Measurements from ENCODE around the gene PIK3C2B.

The PIK3C2B gene

DNA sequence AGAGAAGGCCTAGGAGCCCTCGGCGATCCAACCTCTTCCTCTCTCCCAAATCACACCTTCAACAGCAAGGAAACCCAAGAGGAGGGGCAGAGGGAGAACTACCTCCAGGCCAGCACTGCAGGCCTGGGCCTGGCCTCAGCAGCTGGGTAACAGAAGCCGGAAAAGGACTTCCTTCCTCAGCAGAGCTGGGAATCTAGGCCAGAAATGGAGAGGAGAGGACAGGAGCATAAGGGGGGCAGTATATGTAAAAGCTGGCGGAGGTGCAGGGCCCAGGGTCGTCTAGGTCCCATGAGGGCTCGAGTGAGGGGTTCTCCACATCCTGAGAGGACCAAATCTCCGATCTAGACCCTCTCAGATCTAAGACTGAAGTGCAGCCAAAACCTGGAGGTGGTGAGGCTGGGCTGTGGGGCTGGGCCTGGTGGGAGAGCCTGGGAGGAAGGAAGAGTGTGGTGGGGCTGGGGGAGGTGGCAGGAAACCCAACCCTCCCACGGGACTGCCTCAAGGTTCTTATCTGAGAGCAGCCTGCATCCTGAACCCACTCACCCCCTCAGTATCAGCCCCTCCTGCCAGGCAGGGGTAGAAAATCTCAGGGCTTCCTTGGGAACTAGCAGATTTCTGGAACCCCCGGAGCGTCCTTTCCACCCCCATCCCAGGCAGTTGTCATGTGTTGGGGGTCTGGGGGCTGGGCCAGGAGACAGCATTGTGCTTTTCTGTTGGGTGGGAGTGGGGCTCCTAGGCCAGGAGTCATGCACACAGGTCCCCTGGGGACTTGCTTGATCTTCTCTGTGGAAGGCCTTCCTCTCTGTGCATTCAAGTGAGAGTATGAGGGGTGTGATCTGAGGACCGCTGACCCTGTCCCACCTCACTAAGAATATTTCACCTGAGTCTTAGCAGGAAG lies 33.0 kb downstream of the PIK3C2B start:
- H3K4me3 ChIP-seq, result peak overlapping the region; percentile 52
- H3K4me1 ChIP-seq, result peaks cover 97% of the 10 kb centered on the region
- peak overlapping the region; percentile 92 for H3K27ac ChIP-seq
- H3K9me3 ChIP-seq, result no peaks in the 10 kb centered on the region
- peaks cover 46% of the 10 kb centered on the region for H3K36me3 ChIP-seq
- TF ChIP-seq Cebpa-rat (IDR thresholded peaks at IDR 0.05), result no peak
- H3K4me2 ChIP-seq, result peak overlapping the region; percentile 97
- H4K20me1 ChIP-seq, result peaks cover 24% of the 10 kb centered on the region
- peak overlapping the region; percentile 75 for H3K9ac ChIP-seq
- H3K27me3 ChIP-seq, result no peaks in the 10 kb centered on the region

- H4K20me1 ChIP-seq, result peaks cover 15% of the 10 kb centered on the region; the same call in 1 of the 2 replicates
- H3K4me2 ChIP-seq, result peak overlapping the region; percentile 97
- H3K4me3 ChIP-seq, result peak overlapping the region; percentile 14
- no peaks in the 10 kb centered on the region for H3K9me3 ChIP-seq
- H3K27me3 ChIP-seq, result no peaks in the 10 kb centered on the region
- H3K36me3 ChIP-seq, result peaks cover 58% of the 10 kb centered on the region
- peak overlapping the region; percentile 5; the same call in 1 of the 2 replicates for H3K9ac ChIP-seq
- no peak for TF ChIP-seq Cebpa-rat (IDR thresholded peaks at IDR 0.05)
- peaks cover 94% of the 10 kb centered on the region for H3K4me1 ChIP-seq
- H3K27ac ChIP-seq, result peak overlapping the region; percentile 92
These were observed 34.3 kb downstream of the PIK3C2B start for GRCh38 chr1:204460346-204460745.

- Histone ChIP-seq H3K9me3 (no peaks in the 10 kb centered on the region), H4K20me1 (peaks cover 15% of the 10 kb centered on the region; the same call in 1 of the 2 replicates), H3K4me3 (peak overlapping the region; percentile 22; the same call in 1 of the 2 replicates), H3K9ac (peak overlapping the region; percentile 5; the same call in 1 of the 2 replicates), H3K27ac (peak overlapping the region; percentile 92), H3K27me3 (no peaks in the 10 kb centered on the region), H3K4me2 (peak overlapping the region; percentile 97), H3K36me3 (peaks cover 63% of the 10 kb centered on the region), H3K4me1 (peaks cover 91% of the 10 kb centered on the region)
- TF ChIP-seq Cebpa-rat (IDR thresholded peaks at IDR 0.05), result no peak
These were observed 34.9 kb downstream of the PIK3C2B start for GRCh38 chr1:204459706-204460105.

DNA sequence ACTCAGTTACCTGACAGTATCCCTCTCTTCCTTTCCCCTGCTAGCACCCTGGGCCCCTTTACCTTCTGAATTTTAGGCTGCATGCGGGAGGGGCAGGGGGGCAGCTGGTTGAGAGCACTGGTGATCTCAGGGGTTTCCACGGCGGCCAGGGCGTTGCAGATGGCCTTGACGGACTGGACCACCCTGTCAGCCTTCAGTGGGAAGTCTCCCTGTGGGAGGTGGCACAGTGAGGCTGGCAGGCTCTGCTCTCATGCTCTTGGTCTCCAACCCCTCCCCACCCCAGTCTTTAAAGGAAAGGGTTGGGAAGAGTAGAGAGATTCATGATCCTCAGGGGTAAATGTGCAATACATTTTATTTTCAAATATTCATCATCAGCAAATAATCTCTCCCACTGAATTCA lies 36.9 kb downstream of the PIK3C2B start:
- Histone ChIP-seq H3K27me3 (no peaks in the 10 kb centered on the region), H3K9me3 (no peaks in the 10 kb centered on the region), H3K9ac (no peak overlapping the region), H3K4me2 (peak overlapping the region; percentile 45), H3K27ac (peak overlapping the region; percentile 40; the same call in 1 of the 2 replicates), H3K4me3 (no peak overlapping the region), H4K20me1 (peaks cover 8% of the 10 kb centered on the region; the same call in 1 of the 2 replicates), H3K4me1 (peaks cover 91% of the 10 kb centered on the region), H3K36me3 (peaks cover 65% of the 10 kb centered on the region)
- TF ChIP-seq Cebpa-rat (IDR thresholded peaks at IDR 0.05), result no peak

DNA sequence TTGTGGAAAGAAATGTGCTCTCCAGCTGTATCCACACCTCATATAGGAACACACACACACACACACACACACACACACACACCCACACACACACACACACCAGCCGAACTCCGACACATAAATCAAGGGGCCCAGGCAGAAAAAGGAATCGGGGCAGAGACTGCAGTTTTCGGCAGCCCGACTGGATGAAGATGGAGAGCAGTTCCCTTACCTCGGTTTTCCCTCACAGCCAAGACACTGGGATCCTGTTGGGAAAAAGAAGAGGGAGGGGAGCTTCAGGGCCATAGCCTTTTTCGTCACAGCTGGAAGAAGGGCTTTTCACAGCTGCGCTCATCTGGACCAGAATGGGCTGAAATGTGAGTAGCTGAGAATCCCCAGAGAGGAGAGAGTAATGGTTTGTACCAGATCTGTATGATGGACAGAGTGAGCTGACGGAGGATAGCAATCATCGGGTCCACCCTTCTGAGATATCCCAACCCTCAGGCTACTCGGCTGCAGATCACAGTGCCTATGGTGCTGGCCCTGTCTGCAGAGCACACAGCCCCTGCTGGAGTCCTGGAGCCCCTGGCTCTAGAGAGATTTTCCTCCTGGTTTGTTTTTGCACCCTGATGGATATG lies 37.7 kb downstream of the PIK3C2B start:
- H3K27ac ChIP-seq, result peak overlapping the region; percentile 40
- H3K9me3 ChIP-seq, result no peaks in the 10 kb centered on the region
- no peaks in the 10 kb centered on the region for H3K27me3 ChIP-seq
- peaks cover 72% of the 10 kb centered on the region for H3K36me3 ChIP-seq
- H3K9ac ChIP-seq, result no peak overlapping the region
- H4K20me1 ChIP-seq, result peaks cover 1% of the 10 kb centered on the region; the same call in 1 of the 2 replicates
- H3K4me1 ChIP-seq, result peaks cover 91% of the 10 kb centered on the region
- H3K4me2 ChIP-seq, result peak overlapping the region; percentile 45
- H3K4me3 ChIP-seq, result no peak overlapping the region
- no peak for TF ChIP-seq Cebpa-rat (IDR thresholded peaks at IDR 0.05)

DNA sequence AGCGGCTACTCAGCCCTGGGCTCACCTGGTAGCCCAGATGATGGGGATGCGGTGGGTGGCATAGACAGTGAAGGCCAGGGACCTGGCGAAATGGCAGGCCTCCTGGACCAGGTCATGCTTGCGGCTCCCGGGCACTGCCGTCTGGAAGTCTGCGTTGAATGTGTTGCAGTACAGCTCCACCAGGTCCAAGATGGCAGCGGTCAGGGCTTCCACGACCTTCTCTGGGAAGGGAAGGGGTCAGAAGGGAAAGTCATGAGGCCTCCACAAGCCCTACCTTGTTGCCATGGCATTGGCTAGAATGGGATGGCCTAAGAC lies 38.8 kb downstream of the PIK3C2B start:
- H3K4me2 ChIP-seq, result no peak overlapping the region
- no peaks in the 10 kb centered on the region for H3K9me3 ChIP-seq
- H3K9ac ChIP-seq, result no peak overlapping the region
- no peaks in the 10 kb centered on the region; the same call in 1 of the 2 replicates for H4K20me1 ChIP-seq
- H3K27me3 ChIP-seq, result no peaks in the 10 kb centered on the region
- no peak overlapping the region for H3K4me3 ChIP-seq
- peaks cover 79% of the 10 kb centered on the region for H3K36me3 ChIP-seq
- TF ChIP-seq Cebpa-rat (IDR thresholded peaks at IDR 0.05), result no peak
- H3K4me1 ChIP-seq, result peaks cover 94% of the 10 kb centered on the region
- no peak overlapping the region for H3K27ac ChIP-seq

DNA sequence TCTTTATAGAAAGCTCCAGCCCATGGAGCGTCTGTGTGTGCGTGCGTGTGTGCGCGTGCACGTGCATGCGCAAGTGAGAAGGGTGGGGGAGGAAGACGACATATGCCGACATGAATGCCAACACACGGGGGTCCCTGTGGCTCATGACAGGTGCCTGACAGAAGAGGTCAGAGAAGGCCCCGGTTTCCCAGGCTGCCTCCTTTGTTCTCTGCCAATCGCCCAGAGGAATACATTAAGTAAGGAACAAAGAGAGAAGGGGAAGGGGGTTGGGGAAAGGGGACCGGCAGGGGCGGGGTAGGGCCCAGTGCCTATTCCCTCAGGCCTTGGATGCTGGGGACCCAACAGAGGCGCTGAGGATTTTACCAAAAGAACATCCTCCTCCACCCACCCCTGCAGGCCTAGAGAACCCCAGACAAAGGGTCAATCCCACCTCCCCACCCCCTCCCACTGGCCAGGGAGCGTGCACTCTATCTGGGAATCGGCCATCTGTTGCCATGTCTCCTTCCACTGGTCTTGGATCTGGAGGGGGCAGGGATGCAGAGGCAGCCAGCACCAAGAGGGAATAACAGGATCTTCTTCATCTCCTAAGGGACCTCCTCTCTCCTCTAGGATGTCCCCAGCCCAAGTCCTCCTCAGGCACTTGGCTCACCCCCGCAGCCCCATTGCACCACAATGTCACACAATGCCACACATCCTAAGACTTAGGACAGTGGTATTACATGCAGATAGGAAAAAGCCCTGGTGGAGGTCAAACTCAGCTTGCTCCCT lies 39.4 kb downstream of the PIK3C2B start:
- Histone ChIP-seq H3K36me3 (peaks cover 80% of the 10 kb centered on the region), H3K4me2 (no peak overlapping the region), H3K4me3 (no peak overlapping the region), H3K9me3 (no peaks in the 10 kb centered on the region), H3K9ac (no peak overlapping the region), H4K20me1 (no peaks in the 10 kb centered on the region; the same call in 1 of the 2 replicates), H3K4me1 (peaks cover 94% of the 10 kb centered on the region), H3K27ac (no peak overlapping the region), H3K27me3 (no peaks in the 10 kb centered on the region)
- TF ChIP-seq Cebpa-rat (IDR thresholded peaks at IDR 0.05), result no peak

GRCh38 chr1:204454476-204454875 lies 40.1 kb downstream of the PIK3C2B start:
- Histone ChIP-seq H3K36me3 (peaks cover 80% of the 10 kb centered on the region), H3K9ac (no peak overlapping the region), H3K4me3 (no peak overlapping the region), H3K4me1 (peaks cover 94% of the 10 kb centered on the region), H4K20me1 (no peaks in the 10 kb centered on the region), H3K4me2 (no peak overlapping the region), H3K27me3 (no peaks in the 10 kb centered on the region), H3K9me3 (no peaks in the 10 kb centered on the region), H3K27ac (no peak overlapping the region)
- TF ChIP-seq Cebpa-rat (IDR thresholded peaks at IDR 0.05), result no peak

- peaks cover 83% of the 10 kb centered on the region for H3K36me3 ChIP-seq
- no peaks in the 10 kb centered on the region for H4K20me1 ChIP-seq
- H3K27me3 ChIP-seq, result no peaks in the 10 kb centered on the region
- no peak for TF ChIP-seq Cebpa-rat (IDR thresholded peaks at IDR 0.05)
- no peaks in the 10 kb centered on the region for H3K9me3 ChIP-seq
- H3K4me1 ChIP-seq, result peaks cover 94% of the 10 kb centered on the region
- H3K27ac ChIP-seq, result no peak overlapping the region
- no peak overlapping the region for H3K4me3 ChIP-seq
- H3K4me2 ChIP-seq, result peak overlapping the region; percentile 84
- peak overlapping the region; percentile 9; the same call in 1 of the 2 replicates for H3K9ac ChIP-seq
These were observed 41.3 kb downstream of the PIK3C2B start for GRCh38 chr1:204453141-204453772.
